ENCODE data around the gene TPTE. TPM values are rescaled to one million over a fixed set of nuclear protein-coding genes. Genes with fewer than 3 reads are reported as not detected.
"Not testable (repeated sequence)": the region's sequence is repeated elsewhere in the genome, so short reads cannot be mapped to it uniquely, and the experiment has no call there.

Gene TPTE
- total and polyA plus RNA-seq, 4 experiments from 2014 or later = not detected

DNA sequence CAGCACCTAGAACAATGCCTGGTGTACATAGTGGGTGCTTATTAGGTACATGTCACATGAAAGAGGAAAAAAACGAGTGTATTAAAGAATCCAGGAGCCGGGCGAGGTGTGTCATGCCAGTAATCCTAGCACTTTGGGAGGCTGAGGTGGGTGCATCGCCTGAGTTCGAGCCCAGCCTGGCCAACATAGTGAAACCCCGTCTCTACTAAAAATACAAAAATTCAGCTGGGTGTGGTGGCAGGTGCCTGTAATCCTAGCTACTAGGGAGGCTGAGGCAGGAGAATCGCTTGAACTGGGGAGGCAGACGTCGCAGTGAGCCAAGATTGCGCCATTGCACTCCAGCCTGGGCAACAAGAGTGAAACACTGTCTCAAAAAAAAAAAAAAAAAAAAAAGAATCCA lies 3.5 kb upstream of the TPTE start:
- H3K4me3 ChIP-seq (ENCODE audit: low read length in 2 of 2); POLR2A ChIA-PET (ENCODE audit: partially characterized antibody); H3K27ac Mint-ChIP-seq; H3K27me3 ChIP-seq (ENCODE audit: insufficient read depth, low read length); H3K27me3 Mint-ChIP-seq; intact Hi-C loops (cut with micrococcal nuclease); H3K4me1 Mint-ChIP-seq; CTCF ChIA-PET (ENCODE audit: partially characterized antibody); H3K4me3 Mint-ChIP-seq; DNase-seq; H3K27ac ChIP-seq (ENCODE audit: low read depth, low read length); H3K36me3 ChIP-seq (ENCODE audit: insufficient read depth, low read length); H3K9me3 ChIP-seq (ENCODE audit: control insufficient read depth in 1 of 2, low read length in 2 of 2); H3K4me1 ChIP-seq (ENCODE audit: insufficient read depth, low read length); H3K36me3 Mint-ChIP-seq: not testable (repeated sequence)
- H3K9me3 Mint-ChIP-seq = peaks cover 9 to 53% (median 39%) of the 10 kb centered on the region in 8 donors

DNA sequence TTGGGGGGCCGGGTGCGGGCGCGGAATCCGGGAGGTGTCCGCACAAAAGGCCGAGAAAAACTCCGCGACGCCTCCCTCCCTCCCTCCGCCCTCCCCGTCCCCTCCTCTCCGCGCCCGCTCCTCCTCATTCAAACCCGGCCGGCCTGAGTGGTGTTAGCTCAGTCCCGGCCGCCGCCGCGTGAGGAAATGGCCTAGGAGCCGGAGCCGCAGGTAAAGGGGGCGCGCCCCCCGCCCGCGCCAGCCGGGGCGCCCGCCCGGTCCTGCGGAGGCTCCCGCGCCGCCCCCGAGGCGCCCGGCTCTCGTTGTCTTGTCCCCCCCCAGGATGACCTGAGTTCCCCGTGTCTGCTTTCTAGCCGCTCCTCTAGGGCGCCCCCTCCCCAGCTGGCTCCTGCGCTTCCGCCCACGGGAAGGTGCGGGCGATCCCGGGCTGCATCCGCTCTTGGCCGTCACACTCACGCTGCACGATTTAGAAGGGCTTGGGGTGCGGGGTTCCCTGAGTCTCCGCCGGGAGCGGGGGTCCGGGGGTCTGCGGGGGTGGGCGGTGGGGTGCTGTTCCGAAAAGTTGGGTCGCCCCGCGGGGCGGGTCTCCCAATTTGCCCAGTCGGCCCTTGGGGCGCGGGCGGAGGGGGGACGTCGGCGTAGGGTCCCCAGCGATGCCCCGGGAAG lies 585 bp downstream of the TPTE start:
- H3K27me3 Mint-ChIP-seq; CTCF ChIA-PET (ENCODE audit: partially characterized antibody); H3K27ac ChIP-seq (ENCODE audit: low read depth, low read length); H3K27ac Mint-ChIP-seq; H3K4me1 ChIP-seq (ENCODE audit: insufficient read depth, low read length); intact Hi-C loops (cut with micrococcal nuclease); DNase-seq; H3K27me3 ChIP-seq (ENCODE audit: insufficient read depth, low read length); H3K36me3 Mint-ChIP-seq; POLR2A ChIA-PET (ENCODE audit: partially characterized antibody); H3K4me3 Mint-ChIP-seq; H3K4me3 ChIP-seq (ENCODE audit: low read length in 2 of 2); H3K4me1 Mint-ChIP-seq; H3K36me3 ChIP-seq (ENCODE audit: insufficient read depth, low read length); H3K9me3 ChIP-seq (ENCODE audit: control insufficient read depth in 1 of 2, low read length in 2 of 2): not testable (repeated sequence)
- peaks cover 12 to 62% (median 42%) of the 10 kb centered on the region in 8 donors for H3K9me3 Mint-ChIP-seq

DNA sequence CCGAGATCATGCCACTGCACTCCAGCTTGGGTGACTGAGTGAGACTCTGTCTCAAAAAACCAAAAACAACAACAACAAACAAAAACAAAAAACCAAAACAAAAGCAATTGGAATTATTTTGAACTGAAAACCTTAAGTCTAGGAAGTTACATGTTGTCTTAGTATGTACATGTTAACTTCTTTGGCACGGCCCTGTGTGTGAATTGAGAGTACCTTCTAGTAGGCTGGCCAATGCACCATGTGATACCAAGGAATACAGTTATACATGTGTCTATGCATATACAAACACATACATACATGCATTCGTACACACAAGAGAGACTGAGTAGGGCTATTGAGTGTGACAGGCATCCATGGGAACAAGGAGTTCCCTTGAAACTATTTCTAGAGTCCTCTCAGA lies 18.6 kb downstream of the TPTE start:
- CTCF ChIA-PET (ENCODE audit: partially characterized antibody) = no interaction called here
- H3K4me3 Mint-ChIP-seq = no peak overlapping the region

DNA sequence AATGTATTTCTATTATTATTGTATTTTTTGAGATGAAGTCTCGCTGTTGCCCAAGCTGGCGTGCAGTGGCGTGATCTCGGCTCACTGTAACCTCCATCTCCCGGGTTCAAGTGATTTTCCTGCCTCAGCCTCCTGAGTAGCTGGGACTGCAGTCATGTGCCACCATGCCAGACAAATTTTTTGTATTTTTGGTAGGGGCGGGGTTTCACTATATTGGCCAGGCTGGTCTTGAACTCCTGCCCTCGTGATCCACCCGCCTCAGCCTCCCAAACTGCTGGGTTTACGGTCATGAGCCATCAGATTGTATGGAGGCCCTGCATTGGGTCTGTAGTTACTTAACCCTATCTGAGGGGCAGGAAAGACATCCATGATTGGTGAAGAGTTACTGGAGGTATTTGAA lies 23.0 kb downstream of the TPTE start:
- H3K36me3 Mint-ChIP-seq; H3K27me3 Mint-ChIP-seq; H3K27ac ChIP-seq (ENCODE audit: low read depth, low read length); H3K4me1 Mint-ChIP-seq; CTCF ChIA-PET (ENCODE audit: partially characterized antibody); intact Hi-C loops (cut with micrococcal nuclease); H3K27ac Mint-ChIP-seq; H3K4me3 ChIP-seq (ENCODE audit: low read length in 2 of 2); H3K4me1 ChIP-seq (ENCODE audit: insufficient read depth, low read length); H3K36me3 ChIP-seq (ENCODE audit: insufficient read depth, low read length); H3K27me3 ChIP-seq (ENCODE audit: insufficient read depth, low read length); DNase-seq; H3K9me3 ChIP-seq (ENCODE audit: control insufficient read depth in 1 of 2, low read length in 2 of 2); H3K4me3 Mint-ChIP-seq; POLR2A ChIA-PET (ENCODE audit: partially characterized antibody): not testable (repeated sequence)
- H3K9me3 Mint-ChIP-seq = peaks cover 0 to 29% (median 25%) of the 10 kb centered on the region in 8 donors

More for the DNA sequence above, 18.6 kb downstream of the TPTE start:
- POLR2A ChIA-PET (ENCODE audit: partially characterized antibody) = no interaction called here
- Histone ChIP-seq H3K27me3 (ENCODE audit: insufficient read depth, low read length) (no peaks in the 10 kb centered on the region), H3K36me3 (ENCODE audit: insufficient read depth, low read length) (no peaks in the 10 kb centered on the region), H3K4me1 (ENCODE audit: insufficient read depth, low read length) (no peaks in the 10 kb centered on the region), H3K9me3 (ENCODE audit: control insufficient read depth in 1 of 2, low read length in 2 of 2) (no peaks in the 10 kb centered on the region), H3K27ac (ENCODE audit: low read depth, low read length) (no peak overlapping the region), H3K4me3 (ENCODE audit: low read length in 2 of 2) (no peak overlapping the region)
- Mint-ChIP-seq H3K9me3 (peaks cover 0 to 16% (median 9%) of the 10 kb centered on the region in 8 donors), H3K4me1 (no peaks in the 10 kb centered on the region), H3K27ac (no peak overlapping the region), H3K36me3 (no peaks in the 10 kb centered on the region), H3K27me3 (no peaks in the 10 kb centered on the region)
- DNase-seq = no peak
- intact Hi-C loops (cut with micrococcal nuclease) = no loop called here

DNA sequence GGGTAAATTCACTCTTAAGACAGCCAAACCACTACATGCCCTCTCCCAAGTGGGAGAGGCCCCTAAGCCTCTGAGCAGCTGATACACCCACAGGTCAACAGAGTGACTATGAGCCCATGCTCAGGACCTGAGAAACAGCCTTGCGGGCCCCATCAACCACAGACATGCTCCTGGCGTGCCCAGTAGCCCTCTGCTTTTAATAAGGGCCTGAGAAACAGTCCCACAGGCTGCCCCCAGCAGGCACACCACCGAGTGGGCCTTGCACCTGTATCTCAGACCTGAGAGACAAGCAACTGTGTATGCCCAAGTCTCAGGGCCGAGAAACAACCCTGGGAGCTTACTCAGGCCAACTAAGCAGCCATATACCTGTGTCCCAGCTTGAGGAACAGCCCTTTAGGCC lies 26.5 kb downstream of the TPTE start:
- H3K4me3 ChIP-seq (ENCODE audit: low read length in 2 of 2); H3K27me3 Mint-ChIP-seq; H3K36me3 Mint-ChIP-seq; H3K27ac ChIP-seq (ENCODE audit: low read depth, low read length); H3K4me1 ChIP-seq (ENCODE audit: insufficient read depth, low read length); H3K27ac Mint-ChIP-seq; CTCF ChIA-PET (ENCODE audit: partially characterized antibody); intact Hi-C loops (cut with micrococcal nuclease); DNase-seq; H3K9me3 ChIP-seq (ENCODE audit: control insufficient read depth in 1 of 2, low read length in 2 of 2); H3K36me3 ChIP-seq (ENCODE audit: insufficient read depth, low read length); H3K27me3 ChIP-seq (ENCODE audit: insufficient read depth, low read length); H3K4me1 Mint-ChIP-seq; H3K4me3 Mint-ChIP-seq; POLR2A ChIA-PET (ENCODE audit: partially characterized antibody): not testable (repeated sequence)
- H3K9me3 Mint-ChIP-seq = peaks cover 7 to 53% (median 41%) of the 10 kb centered on the region in 8 donors

DNA sequence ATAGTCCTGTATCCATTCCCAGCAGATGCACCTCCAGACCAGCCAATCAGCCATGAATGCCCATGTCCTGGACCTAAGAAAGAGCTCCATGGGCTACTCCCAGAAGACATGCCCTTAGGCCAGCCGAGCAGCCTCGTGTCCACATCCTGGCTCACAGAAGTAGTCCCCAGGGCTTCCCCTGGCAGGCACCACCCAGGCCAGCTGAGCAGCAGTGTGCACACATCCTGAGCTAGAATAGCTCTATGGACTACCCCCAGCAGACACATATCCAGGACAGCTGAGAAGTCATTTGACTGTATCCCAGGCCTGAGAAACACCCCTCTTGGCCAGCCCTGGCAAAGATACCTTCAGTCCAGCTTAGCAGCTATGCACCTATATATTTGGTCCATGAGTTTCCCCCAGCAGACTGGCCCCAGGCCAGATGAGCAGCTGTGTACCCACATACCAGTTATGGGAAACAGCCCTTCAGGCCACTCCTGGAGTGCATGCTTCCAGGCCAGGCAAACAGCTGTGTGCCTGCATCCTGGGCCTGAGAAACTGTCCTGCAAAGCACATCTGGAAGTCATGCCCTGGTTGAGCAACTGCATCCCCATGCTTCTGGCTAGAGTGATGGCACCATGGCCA lies 27.1 kb downstream of the TPTE start:
- H3K27me3 Mint-ChIP-seq; intact Hi-C loops (cut with micrococcal nuclease); H3K36me3 ChIP-seq (ENCODE audit: insufficient read depth, low read length); H3K4me3 Mint-ChIP-seq; H3K27ac Mint-ChIP-seq; H3K9me3 ChIP-seq (ENCODE audit: control insufficient read depth in 1 of 2, low read length in 2 of 2); H3K4me1 Mint-ChIP-seq; H3K27ac ChIP-seq (ENCODE audit: low read depth, low read length); H3K4me3 ChIP-seq (ENCODE audit: low read length in 2 of 2); H3K36me3 Mint-ChIP-seq; POLR2A ChIA-PET (ENCODE audit: partially characterized antibody); H3K4me1 ChIP-seq (ENCODE audit: insufficient read depth, low read length); H3K27me3 ChIP-seq (ENCODE audit: insufficient read depth, low read length); CTCF ChIA-PET (ENCODE audit: partially characterized antibody): not testable (repeated sequence)
- DNase-seq = peak in 1 of 5 donors; percentile 33
- peaks cover 7 to 53% (median 41%) of the 10 kb centered on the region in 8 donors for H3K9me3 Mint-ChIP-seq

DNA sequence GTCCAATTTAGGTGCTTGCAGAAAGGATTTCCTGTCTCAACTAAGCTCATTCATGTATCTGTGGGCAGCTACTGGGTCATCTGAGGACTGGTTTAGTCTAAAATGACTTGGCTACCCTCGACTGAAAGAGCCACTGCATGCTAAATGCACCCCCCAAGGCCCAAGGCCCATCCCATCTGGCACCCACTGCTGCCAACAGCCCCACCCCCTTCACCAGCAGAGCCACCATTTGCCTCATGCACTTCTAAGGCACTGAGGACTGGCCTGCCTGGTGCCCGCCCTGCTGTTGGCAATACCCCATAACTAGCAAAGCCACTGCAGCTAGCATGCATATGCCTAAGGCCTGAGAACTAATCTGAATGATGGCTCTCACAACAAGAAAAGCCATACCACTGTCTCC lies 49.4 kb downstream of the TPTE start:
- H3K27me3 Mint-ChIP-seq; POLR2A ChIA-PET (ENCODE audit: partially characterized antibody); H3K4me1 Mint-ChIP-seq; DNase-seq; CTCF ChIA-PET (ENCODE audit: partially characterized antibody); H3K27ac ChIP-seq (ENCODE audit: low read depth, low read length); H3K36me3 ChIP-seq (ENCODE audit: insufficient read depth, low read length); H3K27me3 ChIP-seq (ENCODE audit: insufficient read depth, low read length); H3K4me3 ChIP-seq (ENCODE audit: low read length in 2 of 2); intact Hi-C loops (cut with micrococcal nuclease); H3K36me3 Mint-ChIP-seq; H3K4me3 Mint-ChIP-seq; H3K27ac Mint-ChIP-seq; H3K4me1 ChIP-seq (ENCODE audit: insufficient read depth, low read length): not testable (repeated sequence)
- peaks cover 0 to 19% of the 10 kb centered on the region in 2 donors for H3K9me3 ChIP-seq (ENCODE audit: control insufficient read depth in 1 of 2, low read length in 2 of 2)
- H3K9me3 Mint-ChIP-seq = peaks cover 7 to 44% (median 30%) of the 10 kb centered on the region in 8 donors
